MM.1S (cell line): ENCODE measurements around the gene LILRB5.

Source experiments
- EZH2 ChIP-seq: fragments of 300-600 bp; sonication (generic); optimal IDR thresholded peaks from 2 replicates; pipeline ENCODE3; 2017; ENCODE audit warnings: low read depth, mild to moderate bottlenecking, antibody characterized with exemption, low read length, mixed read lengths
- TF ChIP-seq, protein P1 (sequence below): fragments of 300-600 bp; sonication (generic); IDR thresholded peaks from 2 replicates; pipeline ENCODE4 v1.5.1; 2016; ENCODE audit warnings: antibody characterized with exemption, low read length, mixed read lengths

- TF ChIP-seq, protein P1, sequence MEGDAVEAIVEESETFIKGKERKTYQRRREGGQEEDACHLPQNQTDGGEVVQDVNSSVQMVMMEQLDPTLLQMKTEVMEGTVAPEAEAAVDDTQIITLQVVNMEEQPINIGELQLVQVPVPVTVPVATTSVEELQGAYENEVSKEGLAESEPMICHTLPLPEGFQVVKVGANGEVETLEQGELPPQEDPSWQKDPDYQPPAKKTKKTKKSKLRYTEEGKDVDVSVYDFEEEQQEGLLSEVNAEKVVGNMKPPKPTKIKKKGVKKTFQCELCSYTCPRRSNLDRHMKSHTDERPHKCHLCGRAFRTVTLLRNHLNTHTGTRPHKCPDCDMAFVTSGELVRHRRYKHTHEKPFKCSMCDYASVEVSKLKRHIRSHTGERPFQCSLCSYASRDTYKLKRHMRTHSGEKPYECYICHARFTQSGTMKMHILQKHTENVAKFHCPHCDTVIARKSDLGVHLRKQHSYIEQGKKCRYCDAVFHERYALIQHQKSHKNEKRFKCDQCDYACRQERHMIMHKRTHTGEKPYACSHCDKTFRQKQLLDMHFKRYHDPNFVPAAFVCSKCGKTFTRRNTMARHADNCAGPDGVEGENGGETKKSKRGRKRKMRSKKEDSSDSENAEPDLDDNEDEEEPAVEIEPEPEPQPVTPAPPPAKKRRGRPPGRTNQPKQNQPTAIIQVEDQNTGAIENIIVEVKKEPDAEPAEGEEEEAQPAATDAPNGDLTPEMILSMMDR: no peak
- no peak for TF ChIP-seq EZH2
Observed at GRCh38 chr19:54275951-54276350, 18.9 kb upstream of the LILRB5 start.
